Panc1 (cell line): Measurements from ENCODE around the gene ZNF511.

Source experiments
- CTCF ChIP-seq: fragments of 450-650 bp; IDR thresholded peaks from 2 replicates; pipeline ENCODE4 v1.5.1; 2017; ENCODE audit warnings: mild to moderate bottlenecking
- TCF7L2 ChIP-seq: IDR thresholded peaks from 2 replicates; pipeline ENCODE4 v1.6.1; 2011; ENCODE audit warnings: mild to moderate bottlenecking, low read depth, low read length, inconsistent platforms

DNA sequence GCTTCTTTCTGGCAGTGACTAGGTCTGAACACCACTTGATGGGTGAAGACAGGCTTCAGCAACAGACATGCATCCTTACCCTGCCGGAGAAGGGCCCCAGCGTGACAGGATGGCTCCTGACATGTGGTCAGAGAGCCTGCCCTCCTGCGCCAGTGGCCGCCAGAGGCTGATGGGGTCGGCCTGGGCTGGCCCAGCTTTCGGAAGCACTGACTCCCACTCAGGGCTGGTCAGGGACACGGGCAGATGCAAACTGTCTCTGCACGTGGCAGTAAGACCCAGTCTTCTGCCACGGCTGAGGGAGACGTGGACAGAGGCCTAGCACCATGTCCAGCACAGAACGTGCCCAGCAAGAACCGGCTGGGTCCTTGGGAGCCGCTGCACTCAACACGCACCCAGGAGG lies 10.2 kb upstream of the ZNF511 start:
- TF ChIP-seq CTCF, result no peak
- TF ChIP-seq TCF7L2, result no peak
